ENCODE data around the gene CFAP100. TPM values are rescaled to one million over a fixed set of nuclear protein-coding genes. Genes with fewer than 3 reads are reported as not detected.

Gene CFAP100
- total RNA-seq, 4 donors from 2014 or later, result not detected

DNA sequence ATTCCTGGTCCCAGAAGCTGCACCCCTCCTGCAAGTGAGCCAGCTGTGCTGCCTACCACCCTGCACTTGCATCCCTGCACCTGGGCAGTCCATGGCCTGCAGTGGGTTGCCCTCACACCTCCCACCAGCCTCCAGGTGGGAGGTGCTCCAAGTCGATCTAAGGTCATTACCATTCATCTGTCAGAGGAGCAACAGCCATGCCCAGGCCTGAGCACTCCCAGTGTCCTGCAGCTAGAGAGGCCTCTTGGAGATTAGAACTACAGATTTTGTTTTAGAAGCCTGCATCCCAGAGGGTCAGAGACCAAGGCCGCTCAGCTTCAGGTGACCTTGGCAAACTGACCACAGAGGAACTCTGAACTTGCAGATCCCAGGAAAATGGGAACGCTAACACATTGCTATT lies 90.0 kb downstream of the CFAP100 start:
- WGBS, 2 donors, result 81 to 86% methylated on average over 3 of the region's 3 CpGs
- no peak overlapping the region for H3K4me3 ChIP-seq (ENCODE audit: low read depth, poor library complexity, severe bottlenecking)
- no peak for DNase-seq (ENCODE audit: low spot score in 2 of 2)
- TF ChIP-seq, protein P1, sequence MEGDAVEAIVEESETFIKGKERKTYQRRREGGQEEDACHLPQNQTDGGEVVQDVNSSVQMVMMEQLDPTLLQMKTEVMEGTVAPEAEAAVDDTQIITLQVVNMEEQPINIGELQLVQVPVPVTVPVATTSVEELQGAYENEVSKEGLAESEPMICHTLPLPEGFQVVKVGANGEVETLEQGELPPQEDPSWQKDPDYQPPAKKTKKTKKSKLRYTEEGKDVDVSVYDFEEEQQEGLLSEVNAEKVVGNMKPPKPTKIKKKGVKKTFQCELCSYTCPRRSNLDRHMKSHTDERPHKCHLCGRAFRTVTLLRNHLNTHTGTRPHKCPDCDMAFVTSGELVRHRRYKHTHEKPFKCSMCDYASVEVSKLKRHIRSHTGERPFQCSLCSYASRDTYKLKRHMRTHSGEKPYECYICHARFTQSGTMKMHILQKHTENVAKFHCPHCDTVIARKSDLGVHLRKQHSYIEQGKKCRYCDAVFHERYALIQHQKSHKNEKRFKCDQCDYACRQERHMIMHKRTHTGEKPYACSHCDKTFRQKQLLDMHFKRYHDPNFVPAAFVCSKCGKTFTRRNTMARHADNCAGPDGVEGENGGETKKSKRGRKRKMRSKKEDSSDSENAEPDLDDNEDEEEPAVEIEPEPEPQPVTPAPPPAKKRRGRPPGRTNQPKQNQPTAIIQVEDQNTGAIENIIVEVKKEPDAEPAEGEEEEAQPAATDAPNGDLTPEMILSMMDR (IDR thresholded peaks at IDR 0.05), result no peak
- TF ChIP-seq POLR2A (IDR thresholded peaks at IDR 0.05), result no peak
- intact Hi-C loops (cut with DNase I; ENCODE audit: low total_unique reads), result no loop called here

DNA sequence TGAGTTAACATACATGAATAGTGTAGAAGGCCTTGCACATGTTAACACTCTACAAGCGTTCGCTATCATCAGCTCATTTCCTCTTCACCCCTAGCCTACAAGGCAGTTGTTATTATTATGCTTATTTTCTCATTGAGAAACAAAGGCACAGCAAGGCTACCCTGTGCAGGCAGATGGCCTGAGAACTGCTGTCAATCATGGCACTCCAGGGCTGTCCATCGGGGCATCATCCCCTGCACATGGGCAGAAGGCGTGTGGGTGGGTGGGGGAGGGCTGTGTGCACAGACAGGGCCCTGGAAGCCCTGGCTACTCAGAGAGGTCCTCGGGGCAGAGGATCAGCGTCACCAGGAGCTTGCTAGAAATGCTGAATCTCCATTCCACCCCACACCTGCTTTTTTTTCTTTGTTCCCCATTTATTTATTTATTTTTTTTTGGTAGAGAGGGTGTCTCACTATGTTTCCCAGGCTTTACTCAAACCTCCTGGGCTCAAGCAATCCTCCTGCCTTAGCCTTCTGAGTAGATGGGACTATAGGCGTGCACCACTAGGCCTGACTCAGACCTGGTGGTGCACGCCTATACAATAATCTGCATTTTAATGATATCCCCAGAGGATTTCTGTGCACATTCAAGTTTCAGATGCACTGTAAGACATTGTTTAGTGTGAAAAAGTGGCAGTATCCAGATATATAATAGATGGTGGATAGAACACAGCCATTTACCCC lies 90.6 kb downstream of the CFAP100 start:
- H3K4me3 ChIP-seq (ENCODE audit: low read depth, poor library complexity, severe bottlenecking), result no peak overlapping the region
- DNase-seq (ENCODE audit: low spot score in 2 of 2), result no peak
- WGBS, 2 donors, result 85 to 88% methylated on average over 8 of the region's 8 CpGs
- intact Hi-C loops (cut with DNase I; ENCODE audit: low total_unique reads), result no loop called here
- no peak for TF ChIP-seq POLR2A (IDR thresholded peaks at IDR 0.05)
- TF ChIP-seq, protein P1 (IDR thresholded peaks at IDR 0.05), result no peak

DNA sequence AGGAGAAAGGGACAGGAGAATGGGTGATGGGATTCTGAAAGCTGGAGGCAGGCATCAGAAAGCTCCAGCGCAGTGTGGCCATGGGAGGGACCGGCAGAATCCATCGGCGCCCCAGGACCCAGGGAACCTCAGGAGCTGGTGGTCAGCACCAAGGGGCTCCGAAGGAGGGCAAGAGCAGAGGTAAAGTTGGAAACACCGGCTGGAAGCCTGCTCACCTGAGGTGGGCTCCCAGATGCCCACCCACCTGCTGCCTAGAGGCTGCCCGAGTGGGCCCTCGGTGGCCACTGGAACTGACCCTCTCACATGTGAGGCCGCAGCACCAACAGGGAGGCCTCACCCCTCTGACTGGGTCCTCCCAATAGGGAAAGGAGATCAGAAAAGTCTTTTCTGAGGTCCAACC lies 91.2 kb downstream of the CFAP100 start:
- 94 to 97% methylated on average over 9 of the region's 9 CpGs for WGBS, 2 donors
- no peak for DNase-seq (ENCODE audit: low spot score in 2 of 2)
- TF ChIP-seq, protein P1 (IDR thresholded peaks at IDR 0.05), result no peak
- no peak for TF ChIP-seq POLR2A (IDR thresholded peaks at IDR 0.05)
- intact Hi-C loops (cut with DNase I; ENCODE audit: low total_unique reads), result no loop called here
- H3K4me3 ChIP-seq (ENCODE audit: low read depth, poor library complexity, severe bottlenecking), result no peak overlapping the region

Other genes starting within 250 kb of the CFAP100 start
- gene ALDH1L1, start 214.3 kb upstream of the CFAP100 start, total RNA-seq, result 1 to 10 TPM; 2.3 to 8.1 (median 6.0) TPM
- gene KLF15, start 37.5 kb upstream of the CFAP100 start, total RNA-seq, result 10 to 100 TPM in 3 of 4 donors, 1 to 10 TPM in 1; 9.6 to 31.3 (median 19.2) TPM
- gene ZXDC, start 81.0 kb downstream of the CFAP100 start, total RNA-seq, result 10 to 100 TPM; 37.5 to 62.0 (median 52.3) TPM
- not detected for gene UROC1, start 122.9 kb downstream of the CFAP100 start, total RNA-seq
- under 1 TPM in 1 of 4 donors, not detected in 3; 0.32 TPM for gene CHST13, start 129.2 kb downstream of the CFAP100 start, total RNA-seq
- not detected for gene C3orf22, start 164.0 kb downstream of the CFAP100 start, total RNA-seq